ENCODE data around the gene PPP1R27.

Gene PPP1R27

GRCh38 chr17:81821603-81822311, 13.1 kb downstream of the PPP1R27 start:
- in situ Hi-C loops (cut with HindIII; ENCODE audit: low sequenced_read_pairs), result no loop called here
- no peak for DNase-seq (ENCODE audit: low read depth)
- H3K4me3 ChIP-seq (ENCODE audit: low read depth, low read length), result no peak overlapping the region
- TF ChIP-seq, protein P1, sequence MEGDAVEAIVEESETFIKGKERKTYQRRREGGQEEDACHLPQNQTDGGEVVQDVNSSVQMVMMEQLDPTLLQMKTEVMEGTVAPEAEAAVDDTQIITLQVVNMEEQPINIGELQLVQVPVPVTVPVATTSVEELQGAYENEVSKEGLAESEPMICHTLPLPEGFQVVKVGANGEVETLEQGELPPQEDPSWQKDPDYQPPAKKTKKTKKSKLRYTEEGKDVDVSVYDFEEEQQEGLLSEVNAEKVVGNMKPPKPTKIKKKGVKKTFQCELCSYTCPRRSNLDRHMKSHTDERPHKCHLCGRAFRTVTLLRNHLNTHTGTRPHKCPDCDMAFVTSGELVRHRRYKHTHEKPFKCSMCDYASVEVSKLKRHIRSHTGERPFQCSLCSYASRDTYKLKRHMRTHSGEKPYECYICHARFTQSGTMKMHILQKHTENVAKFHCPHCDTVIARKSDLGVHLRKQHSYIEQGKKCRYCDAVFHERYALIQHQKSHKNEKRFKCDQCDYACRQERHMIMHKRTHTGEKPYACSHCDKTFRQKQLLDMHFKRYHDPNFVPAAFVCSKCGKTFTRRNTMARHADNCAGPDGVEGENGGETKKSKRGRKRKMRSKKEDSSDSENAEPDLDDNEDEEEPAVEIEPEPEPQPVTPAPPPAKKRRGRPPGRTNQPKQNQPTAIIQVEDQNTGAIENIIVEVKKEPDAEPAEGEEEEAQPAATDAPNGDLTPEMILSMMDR (IDR thresholded peaks at IDR 0.05; ENCODE audit: low read depth, low read length, missing control alignments), result peak; percentile 36

DNA sequence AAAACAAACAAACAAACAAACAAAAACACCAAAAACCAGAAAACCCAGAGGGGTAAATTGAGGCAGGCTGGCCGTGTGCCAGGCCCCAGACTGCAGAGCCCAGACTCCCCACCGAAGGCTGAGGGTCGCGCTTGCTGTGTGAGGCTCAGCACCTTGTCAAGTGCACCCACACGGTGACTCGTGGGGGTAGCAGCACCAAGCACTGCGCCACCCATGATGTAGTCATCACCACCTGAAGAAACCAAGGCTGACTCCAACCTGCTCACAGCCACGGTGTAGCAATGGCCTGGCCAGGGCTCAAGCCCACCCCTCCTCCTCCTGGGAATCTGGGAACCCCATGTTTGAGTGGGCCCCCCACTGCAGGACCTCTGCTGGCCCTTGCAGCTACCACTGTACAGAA, 13.7 kb downstream of the PPP1R27 start:
- in situ Hi-C loops (cut with HindIII; ENCODE audit: low sequenced_read_pairs), result no loop called here
- H3K4me3 ChIP-seq (ENCODE audit: low read depth, low read length), result no peak overlapping the region
- no peak for DNase-seq (ENCODE audit: low read depth)
- TF ChIP-seq, protein P1 (IDR thresholded peaks at IDR 0.05; ENCODE audit: low read depth, low read length, missing control alignments), result no peak

DNA sequence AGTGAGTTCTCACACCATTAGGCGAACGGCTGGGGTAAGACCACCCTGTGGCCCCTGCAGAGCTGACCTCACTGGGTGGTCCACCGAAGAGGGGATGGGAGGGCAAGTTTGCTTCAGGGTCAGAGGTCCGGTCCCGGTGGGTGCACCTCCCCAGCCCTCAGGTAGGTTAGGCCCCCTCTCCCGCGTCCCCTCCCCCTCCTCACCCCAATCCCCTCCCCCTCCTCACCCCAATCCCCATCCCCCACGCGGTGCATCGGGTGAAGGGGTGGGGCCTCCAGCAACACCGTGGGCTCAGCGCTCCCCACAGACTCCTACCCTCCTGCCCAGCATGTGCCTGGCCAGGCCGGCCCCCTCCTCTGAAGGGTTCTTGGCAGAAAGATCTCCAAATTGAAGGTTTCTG, 15.1 kb downstream of the PPP1R27 start:
- no peak overlapping the region for H3K4me3 ChIP-seq (ENCODE audit: low read depth, low read length)
- no peak for DNase-seq (ENCODE audit: low read depth)
- TF ChIP-seq, protein P1 (IDR thresholded peaks at IDR 0.05; ENCODE audit: low read depth, low read length, missing control alignments), result no peak
- in situ Hi-C loops (cut with HindIII; ENCODE audit: low sequenced_read_pairs), result no loop called here

DNA sequence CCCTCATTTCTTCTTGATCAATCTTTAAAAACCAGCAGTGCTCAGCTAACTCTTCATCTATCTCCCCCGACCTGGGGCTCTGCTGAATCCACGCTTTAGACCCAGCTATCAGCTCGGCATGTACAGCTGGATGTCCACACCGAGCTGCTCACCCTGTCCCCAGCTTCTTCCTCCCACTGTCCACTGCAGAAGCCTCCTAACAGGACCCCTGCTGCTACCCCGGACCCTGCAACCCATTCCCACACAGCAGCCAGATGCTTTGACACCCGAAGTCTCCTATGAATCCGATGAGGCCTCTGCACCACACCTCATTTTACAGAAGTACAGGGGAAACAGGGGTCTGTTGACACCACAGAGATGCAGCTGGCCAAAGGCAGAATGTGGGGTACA, 17.1 kb downstream of the PPP1R27 start:
- in situ Hi-C loops (cut with HindIII; ENCODE audit: low sequenced_read_pairs), result no loop called here
- DNase-seq (ENCODE audit: low read depth), result no peak
- TF ChIP-seq, protein P1 (IDR thresholded peaks at IDR 0.05; ENCODE audit: low read depth, low read length, missing control alignments), result no peak
- H3K4me3 ChIP-seq (ENCODE audit: low read depth, low read length), result no peak overlapping the region

DNA sequence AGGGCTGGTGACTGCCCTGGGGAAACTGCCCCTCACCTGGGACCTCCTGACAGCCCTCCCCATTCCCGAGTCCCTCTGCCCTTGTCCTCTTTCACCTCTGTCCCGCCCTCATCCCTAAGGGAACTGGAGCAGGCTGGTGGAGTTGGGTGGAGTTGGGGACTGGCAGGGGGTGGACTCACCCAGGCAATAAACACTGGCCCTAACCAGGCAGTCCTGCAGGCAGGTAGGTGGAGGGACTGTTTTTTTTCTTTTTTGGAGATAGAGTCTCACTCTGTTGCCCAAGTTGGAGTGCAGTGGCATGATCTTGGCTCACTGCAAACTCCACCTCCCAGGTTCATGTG, 19.2 kb downstream of the PPP1R27 start:
- no peak for DNase-seq (ENCODE audit: low read depth)
- TF ChIP-seq, protein P1 (IDR thresholded peaks at IDR 0.05; ENCODE audit: low read depth, low read length, missing control alignments), result no peak
- in situ Hi-C loops (cut with HindIII; ENCODE audit: low sequenced_read_pairs), result no loop called here
- H3K4me3 ChIP-seq (ENCODE audit: low read depth, low read length), result no peak overlapping the region

- TF ChIP-seq, protein P1 (IDR thresholded peaks at IDR 0.05; ENCODE audit: low read depth, low read length, missing control alignments), result no peak
- DNase-seq (ENCODE audit: low read depth), result no peak
- no peak overlapping the region for H3K4me3 ChIP-seq (ENCODE audit: low read depth, low read length)
- in situ Hi-C loops (cut with HindIII; ENCODE audit: low sequenced_read_pairs), result no loop called here
These were observed 19.9 kb downstream of the PPP1R27 start for GRCh38 chr17:81814748-81815645.
